Right ventricle myocardium inferior (tissue), 1 donor: Measurements from ENCODE around the gene ART1. TPM values are rescaled to one million over a fixed set of nuclear protein-coding genes. Genes with fewer than 3 reads are reported as not detected.
"Not testable (repeated sequence)": the region's sequence is repeated elsewhere in the genome, so short reads cannot be mapped to it uniquely, and the experiment has no call there.

ENCODE experiments used
- ATAC-seq: fragments of 200-7000 bp; cut with Tn5 transposase; one replicate; pipeline ENCODE4 v1.9.1; 2020; ENCODE audit warnings: mild to moderate bottlenecking, moderate library complexity
- DNase-seq: peaks from one replicate; pipeline ENCODE4 v3.0.0; 2021; ENCODE audit errors: missing footprints
- intact Hi-C: fragments of 100-400 bp; cut with DNase I; formaldehyde crosslinking; loops from one replicate; pipeline ENCODE4 v1.11.0; 2022
- total RNA-seq: library from RNA; stranded (reverse); fragmentation: NEBNext Ultra II Directional; extraction: Animal tissue kit (Norgen Biotek cat#: 25700); gene quantifications from one replicate; pipeline ENCODE4 v1.2.1, GENCODE V29; 2021
- donor health status: DM: no; HTN: yes; CAD: no; lungs with severe emphysema.

Gene ART1
- total RNA-seq, 1 donor from 2014 or later = 1.7 TPM

DNA sequence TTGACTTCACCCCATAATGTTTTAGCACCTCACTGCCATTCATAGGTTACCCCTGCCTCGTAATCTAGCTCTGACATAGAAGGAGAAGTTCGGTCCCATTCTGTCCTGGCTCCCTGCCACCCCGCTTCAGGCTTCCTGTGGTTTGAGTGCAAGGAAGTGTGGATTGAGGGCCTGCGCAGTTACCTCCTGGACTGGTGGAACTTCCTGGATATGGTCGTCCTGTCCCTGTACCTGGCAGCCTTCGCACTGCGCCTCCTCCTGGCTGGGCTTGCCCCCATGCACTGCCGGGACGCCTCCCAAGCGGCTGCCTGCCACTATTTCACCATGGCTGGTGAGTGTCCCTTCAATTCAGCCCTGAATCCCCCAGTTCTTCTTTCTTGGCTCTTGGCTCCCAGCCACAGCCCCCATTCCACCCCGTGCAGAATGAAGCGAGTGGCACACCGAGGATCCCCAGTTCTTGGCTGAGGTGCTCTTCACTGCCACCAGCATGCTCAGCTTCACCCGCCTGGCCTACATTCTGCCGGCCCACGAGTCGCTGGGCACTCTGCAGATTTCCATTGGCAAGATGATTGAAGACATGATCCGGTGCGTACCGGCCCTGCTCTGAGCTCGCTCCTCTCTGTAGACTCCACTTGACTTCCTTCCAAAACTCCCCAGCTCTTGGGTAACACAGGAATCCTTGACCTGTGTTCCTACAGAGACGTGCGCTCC, 18.5 kb upstream of the ART1 start:
- ATAC-seq = no peak
- peak; percentile 84 for DNase-seq
- intact Hi-C loops = no loop called here

DNA sequence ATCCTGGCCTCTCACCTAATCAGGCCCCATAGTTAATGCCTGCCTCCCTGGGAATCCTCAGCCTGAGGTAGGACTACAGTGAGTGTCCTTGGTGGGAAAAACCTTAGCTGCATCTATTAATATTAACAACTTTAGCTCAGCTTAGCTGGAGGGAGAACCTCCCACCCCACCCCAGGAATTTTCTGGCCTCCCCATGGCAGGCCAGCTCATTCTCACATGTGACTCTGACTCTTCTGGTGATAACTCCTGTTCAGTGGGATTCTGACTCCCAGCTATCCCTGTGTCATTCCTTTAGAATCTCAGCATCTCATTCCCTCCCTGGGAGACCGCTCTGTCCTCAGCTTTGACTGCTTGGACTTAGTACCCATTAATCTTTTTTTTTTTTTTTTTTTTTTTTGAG, 17.6 kb upstream of the ART1 start:
- no peak for ATAC-seq
- intact Hi-C loops = no loop called here
- DNase-seq = no peak

DNA sequence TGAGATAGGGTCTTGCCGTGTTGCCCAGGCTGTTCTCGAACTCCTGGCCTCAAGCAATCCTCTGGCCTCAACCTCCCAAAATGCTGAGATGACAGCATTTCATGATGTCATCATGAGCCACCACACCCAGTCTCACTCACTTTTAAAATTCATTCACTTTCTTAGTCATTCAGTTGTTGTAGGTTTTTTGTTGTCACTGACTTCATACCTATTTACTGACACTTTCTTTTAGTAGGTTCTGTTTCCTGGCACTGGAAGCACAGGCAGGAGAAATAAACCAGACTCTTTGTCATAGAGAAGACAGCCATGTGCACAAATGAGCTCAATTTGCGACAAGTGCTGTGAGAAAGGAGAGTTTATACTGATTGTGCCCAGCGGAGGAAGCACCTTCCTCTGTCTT, 13.6 kb upstream of the ART1 start:
- intact Hi-C loops = no loop called here
- ATAC-seq = no peak
- no peak for DNase-seq

DNA sequence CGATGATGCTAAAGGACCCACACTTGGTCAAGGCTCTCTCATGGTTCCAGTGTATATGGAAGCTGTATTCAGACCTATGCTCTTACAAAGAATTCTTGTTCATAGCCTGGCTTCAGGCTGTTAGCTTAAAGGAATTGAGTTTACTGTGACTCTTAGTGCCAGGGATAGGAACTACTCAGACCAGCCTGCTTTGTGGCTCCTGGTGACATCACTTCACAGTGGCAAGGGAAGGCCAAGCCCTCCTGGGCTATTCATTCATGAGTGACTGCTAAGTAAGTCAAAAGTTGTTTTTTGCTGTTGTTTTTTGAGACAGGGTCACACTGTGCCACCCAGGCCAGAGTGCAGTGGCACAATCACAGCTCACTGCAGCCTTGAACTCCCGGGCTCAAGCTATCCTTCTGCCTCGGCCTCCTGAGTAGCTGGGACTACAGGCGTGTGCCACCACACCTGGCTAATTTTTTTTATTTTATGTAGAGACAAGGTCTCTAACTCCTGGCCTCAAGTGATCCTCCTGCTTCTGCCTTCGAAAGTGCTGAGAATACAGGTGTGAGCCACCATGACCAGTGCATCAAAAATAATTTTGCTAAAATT, 12.8 kb upstream of the ART1 start:
- ATAC-seq = no peak

DNA sequence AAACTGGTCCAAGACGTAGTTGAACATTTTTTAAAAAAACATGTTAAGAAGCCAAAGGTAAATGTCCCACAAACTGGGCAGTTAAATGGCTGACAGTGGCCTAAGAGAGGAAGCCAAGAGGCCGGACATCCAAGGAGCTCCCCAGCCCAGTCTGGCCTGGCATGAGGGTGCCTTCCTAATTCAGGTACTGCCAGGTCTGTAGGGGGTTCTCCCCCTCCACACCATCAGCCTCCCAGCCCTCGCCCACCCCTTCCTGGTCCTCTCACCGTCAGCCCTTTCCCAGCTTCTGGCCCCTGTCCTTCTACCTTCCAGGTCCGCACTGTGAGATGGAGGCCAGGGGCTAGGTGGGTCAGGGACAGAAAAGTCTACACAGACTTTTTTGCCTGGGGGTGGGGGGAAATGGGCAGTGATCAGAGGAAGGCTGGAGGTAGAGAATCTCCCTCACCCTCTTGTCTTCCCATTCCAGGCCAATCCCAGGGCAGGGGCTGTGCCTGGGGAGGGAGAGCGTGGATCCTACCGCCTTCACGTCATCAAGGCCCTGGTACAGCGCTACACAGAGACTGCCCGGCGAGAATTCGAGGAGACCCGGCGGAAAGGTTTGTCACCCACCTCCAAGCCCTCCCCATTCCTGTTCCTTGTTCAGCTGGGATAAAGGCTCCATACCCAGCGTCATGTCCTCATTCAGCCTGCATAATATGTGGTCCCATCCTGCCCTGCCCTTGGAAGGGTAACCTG, 9.1 kb upstream of the ART1 start:
- intact Hi-C loops = no loop called here
- ATAC-seq (no peak), DNase-seq (no peak)

More for the DNA sequence above, 12.8 kb upstream of the ART1 start:
- intact Hi-C loops = no loop called here
- no peak for DNase-seq

DNA sequence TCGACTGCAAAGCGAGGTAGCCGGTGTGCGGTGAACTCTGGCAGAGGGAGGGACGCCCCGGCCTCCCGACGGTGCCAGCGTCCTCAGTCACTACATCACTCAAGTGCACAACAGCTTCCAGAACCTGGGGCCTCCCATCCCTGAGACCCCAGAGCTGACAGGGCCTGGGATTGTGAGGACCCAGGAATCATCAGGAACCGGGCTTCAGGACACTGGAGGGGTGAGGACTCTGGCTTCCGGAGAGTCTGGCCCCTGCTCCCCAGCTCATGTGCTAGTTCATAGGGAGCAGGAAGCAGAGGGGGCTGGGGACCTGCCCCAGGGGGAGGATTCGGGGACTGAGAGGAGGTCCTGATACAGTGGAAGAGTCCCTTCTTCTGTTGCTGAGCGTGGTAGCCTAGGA, 7.7 kb upstream of the ART1 start:
- DNase-seq (no peak), ATAC-seq (no peak)
- intact Hi-C loops = no loop called here

DNA sequence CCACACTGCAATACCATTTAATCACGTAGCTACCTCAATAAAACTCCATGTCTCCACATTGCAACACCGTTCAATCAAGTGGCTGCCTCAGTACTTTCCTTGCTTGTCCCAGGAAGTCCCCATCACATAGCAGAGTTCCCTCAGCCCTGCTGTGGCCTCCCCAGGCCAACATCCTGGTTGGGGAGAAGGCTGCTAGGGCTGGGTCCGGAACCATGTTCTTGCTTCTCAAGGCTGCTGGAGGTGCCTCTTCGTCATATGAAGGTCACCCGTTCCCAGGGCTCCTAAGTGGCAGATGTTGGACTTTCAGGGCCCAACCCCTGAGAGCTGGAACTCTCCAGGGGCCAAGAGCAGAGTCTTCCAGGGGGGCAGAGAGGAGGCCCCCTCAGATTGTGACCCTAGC, 6.4 kb upstream of the ART1 start:
- intact Hi-C loops = no loop called here
- no peak for DNase-seq
- no peak for ATAC-seq

DNA sequence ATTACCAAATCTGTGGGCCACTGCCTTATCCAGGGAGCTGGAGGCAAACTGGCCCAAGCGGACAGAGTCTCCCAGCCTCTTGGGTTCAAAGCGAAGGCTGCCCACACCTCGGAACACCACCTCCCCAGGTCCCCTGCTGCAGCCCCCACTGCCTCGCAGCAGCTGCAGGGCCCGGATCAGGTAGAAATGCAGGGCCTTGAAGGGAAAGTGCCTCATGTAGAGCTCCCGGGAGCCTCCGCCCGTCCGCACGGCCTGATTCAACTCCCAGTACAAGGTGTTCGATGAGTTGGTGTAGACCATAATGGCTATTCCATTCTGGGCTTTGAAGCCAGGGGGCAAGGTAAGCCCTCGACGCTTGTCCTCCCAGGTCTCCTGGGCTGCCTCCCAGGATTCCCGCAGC, 5.1 kb upstream of the ART1 start:
- no peak for ATAC-seq
- peak; percentile 66 for DNase-seq
- intact Hi-C loops = loop anchor here (5.0 kb wide), 1 partner anchor 42 kb away; no protein-coding TSS in a partner anchor

DNA sequence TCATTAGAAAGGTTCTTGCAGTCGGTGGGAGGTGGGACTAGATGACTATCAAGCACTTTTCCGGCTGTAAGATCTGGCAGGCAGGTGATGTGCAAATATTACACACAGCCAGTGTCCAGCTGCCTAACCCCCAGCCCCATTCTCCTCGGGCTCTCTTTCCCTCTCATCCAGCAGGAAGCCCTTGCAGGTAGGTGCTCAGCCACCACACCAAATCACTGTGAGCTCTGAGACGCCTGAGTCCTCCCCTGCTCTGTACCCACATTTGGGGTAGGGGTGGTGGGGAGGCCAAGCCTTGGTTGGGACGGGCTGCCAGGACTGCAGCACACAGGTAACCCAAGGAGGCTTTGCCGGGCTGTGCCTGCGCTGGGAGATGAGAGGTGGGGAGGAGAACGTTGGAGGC, 3.7 kb upstream of the ART1 start:
- DNase-seq (no peak), ATAC-seq (no peak)
- intact Hi-C loops = loop anchor here (5.0 kb wide), 1 partner anchor 41 kb away; no protein-coding TSS in a partner anchor

DNA sequence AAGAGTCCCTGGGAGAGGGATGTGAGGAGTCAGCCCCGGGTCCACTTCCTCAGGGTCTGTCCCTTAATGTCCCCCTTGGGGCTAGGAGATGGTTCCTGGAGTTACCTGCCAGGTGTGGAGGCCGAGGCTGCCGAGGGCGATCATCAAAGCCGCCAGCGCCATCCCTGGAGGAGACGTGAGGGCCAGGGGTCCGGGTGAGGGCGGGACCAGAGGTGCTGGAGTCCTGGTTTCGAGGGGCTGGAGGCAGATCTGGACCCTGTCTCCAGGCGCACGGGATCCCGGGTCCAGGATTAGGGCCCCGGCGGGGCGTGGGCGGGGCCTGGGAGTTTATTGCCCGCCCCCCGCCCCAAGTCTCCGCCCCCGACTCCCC, 3.2 kb upstream of the ART1 start, which contains the start of gene ART5:
Gene ART5, minus strand, starts transcription at position 292 of the 370 bp plus-strand sequence. Its CDS starts 130 bp downstream, at position 162.
- intact Hi-C loops = loop anchor here (5.0 kb wide), 1 partner anchor 41 kb away; no protein-coding TSS in a partner anchor
- ATAC-seq (no peak), DNase-seq (peak; percentile 64)

DNA sequence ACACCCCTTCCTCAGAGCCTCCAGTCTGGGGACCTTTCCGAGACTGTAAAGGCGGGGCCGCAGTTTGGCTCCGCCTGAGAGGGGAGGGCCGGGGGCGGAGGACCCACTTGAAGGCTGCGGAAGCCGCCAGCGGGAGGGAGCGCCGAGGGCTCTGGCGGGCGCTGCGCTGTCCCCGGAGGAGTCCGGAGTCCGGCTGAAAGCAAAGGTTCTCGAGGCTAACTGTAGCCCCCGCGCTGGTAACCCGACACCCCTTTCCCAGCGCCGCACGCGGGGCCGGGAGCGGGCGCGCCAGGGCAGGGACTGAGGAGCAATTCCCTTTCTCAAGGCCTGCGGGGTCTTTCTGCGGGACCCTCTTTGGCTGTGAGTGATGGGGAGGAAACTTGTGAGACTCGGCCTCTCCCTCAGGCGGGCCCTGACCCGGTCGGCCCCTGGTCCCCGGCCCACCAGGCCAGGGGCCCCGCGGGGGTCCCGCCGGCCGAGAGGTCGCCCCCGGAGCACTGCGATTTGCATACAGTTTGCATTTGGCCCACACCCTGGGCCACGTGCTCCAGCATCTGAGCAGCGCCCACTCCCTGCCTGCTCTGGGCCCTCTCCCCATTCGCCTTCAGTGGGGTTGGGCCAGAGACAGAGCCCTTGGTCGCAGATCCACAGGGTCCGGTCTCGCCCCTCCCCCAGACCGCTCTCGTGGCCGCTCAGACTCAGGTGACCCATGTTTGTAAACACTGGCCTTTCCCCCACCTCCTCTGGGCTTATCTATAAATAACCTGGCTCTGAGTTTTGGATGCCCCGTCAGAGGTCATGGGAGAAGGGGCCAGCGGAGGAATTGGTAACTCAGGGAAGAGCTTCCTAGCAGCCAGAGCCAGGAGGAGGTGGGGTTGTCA, 2.6 kb upstream of the ART1 start:
- DNase-seq (peak; percentile 93), ATAC-seq (peak; percentile 92)
- intact Hi-C loops = loop anchor here (5.0 kb wide), 1 partner anchor 40 kb away; no protein-coding TSS in a partner anchor

DNA sequence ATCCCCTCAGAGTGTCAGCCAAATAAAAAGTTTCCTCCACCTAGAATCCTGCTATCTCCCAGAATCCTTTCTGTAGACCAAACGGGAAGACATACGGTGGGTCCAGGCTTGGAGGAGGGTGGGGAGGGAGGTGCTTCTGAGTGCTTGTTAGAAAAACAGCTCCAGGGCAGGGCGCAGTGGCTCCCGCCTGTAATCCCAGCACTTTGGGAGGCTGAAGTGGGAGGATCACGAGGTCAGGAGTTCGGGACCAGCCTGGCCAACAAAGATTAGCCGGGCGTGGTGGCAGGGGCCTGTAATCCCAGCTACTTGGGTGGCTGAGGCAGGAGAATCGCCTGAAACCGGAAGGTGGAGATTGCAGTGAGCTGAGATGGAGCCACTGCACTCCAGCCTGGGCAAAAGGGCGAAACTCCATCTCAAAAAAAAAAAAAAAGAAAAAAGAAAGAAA, 1.8 kb upstream of the ART1 start:
- ATAC-seq, DNase-seq: not testable (repeated sequence)
- intact Hi-C loops = loop anchor here (5.0 kb wide), 1 partner anchor 39 kb away; no protein-coding TSS in a partner anchor

DNA sequence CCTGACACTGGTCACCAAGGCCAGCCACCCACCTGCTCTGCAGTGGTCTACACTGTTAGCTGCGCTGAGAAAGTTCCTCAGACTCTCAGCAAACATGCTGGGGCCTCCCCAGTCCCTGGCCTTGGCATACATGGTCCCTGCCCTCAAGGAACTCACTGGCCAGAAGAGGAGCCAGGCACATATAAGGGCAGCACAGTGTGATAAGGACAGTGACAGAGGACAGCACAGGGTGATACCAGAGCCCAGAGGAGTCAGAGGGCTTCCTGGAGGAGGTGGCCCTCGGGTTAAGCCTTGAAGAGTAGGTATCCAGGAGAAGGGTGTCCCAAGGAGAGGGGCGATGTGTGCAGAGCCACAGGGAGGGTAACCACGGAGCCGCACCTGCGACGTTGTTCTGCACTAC, 624 bp downstream of the ART1 start:
- ATAC-seq (no peak), DNase-seq (no peak)
- intact Hi-C loops = no loop called here

DNA sequence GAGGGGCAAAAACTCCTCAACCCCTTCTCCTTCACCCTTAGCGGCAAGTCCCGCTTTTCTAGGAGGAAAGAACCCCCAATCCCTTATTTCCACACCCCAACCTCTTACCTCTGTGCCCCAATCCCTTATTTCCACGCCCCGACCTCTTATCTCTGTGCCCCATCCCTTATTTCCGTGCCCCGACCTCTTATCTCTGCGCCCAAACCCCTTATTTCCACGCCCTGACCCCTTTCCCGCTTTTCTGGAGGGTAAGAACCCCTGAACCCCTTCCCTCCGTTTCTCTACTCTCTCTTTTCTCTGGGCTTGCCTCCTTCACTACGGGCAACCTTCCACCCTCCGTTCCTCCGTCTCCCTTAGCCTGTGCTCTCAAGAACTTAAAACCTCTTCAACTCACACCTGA, 3.9 kb downstream of the ART1 start:
- intact Hi-C loops, ATAC-seq, DNase-seq: not testable (repeated sequence)

DNA sequence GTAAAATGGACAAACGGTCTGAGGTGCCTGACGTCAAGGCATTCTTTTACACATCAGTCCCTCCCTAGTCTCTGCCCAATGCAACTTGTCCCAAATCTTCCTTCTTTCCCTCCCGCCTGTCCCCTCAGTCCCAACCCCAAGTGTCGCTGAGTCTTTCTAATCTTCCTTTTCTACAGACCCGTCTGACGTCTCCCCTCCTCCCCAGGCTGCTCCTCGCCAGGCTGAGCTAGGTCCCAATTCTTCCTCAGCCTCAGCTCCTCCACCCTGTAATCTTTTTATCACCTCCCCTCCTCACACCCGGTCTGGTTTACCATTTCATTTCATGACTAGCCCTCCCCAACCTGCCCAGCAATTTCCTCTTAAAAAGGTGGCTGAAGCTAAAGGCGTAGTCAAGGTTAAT, 4.4 kb downstream of the ART1 start:
- DNase-seq, ATAC-seq, intact Hi-C loops: not testable (repeated sequence)

DNA sequence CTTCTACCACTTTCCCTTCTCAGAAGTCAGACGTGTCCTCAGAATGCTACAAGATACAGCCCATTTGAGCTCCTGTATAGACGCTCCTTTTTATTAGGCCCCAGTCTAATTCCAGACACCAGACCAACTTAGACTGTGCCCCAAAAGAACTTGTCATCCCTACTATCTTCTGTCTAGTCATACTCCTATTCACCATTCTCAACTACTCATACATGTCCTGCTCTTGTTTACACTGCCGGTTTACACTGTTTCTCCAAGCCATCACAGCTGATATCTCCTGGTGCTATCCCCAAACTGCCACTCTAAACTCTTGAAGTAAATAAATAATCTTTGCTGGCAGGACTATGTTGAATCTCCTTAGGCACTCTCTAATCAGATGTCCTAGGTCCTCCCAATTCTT, 7.6 kb downstream of the ART1 start:
- DNase-seq, intact Hi-C loops, ATAC-seq: not testable (repeated sequence)

DNA sequence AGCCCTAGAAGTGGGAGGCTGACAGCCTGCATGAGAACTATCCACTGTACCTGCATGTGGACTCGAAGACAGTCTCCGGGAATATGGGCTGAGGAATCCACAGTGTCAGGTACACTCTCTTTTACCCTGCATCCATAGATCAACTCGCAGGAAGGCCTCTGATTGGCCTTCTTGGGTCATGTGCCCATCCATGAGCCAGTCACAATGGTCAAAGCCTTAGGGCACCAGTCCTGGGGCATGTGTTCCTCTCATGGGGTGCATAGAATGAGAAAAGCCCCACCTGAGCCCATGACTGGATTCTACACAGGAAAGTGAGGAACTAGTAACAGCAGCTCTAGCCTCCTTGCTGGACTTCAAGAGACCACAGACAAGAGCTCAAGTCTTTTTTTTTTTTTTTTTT, 10.6 kb downstream of the ART1 start:
- ATAC-seq = no peak
- intact Hi-C loops = no loop called here
- no peak for DNase-seq

DNA sequence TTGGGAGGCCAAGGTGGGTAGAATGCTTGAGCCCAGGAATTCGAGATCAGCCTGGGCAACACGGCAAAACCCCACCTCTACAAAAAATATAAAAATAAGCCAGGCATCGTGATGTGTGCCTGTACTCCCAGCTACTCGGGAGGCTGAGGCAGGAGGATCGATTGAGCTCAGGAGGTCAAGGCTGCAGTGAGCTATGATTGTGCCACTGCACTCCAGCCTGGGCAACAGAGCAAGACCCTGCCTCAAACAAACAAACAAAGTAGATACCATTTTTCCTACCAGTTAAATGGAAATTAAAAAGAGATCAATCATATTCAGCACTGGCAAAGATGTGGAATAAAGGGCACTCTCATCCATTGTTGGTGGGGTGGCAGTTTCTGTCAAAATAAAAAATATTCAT, 12.4 kb downstream of the ART1 start:
- DNase-seq, intact Hi-C loops, ATAC-seq: not testable (repeated sequence)

DNA sequence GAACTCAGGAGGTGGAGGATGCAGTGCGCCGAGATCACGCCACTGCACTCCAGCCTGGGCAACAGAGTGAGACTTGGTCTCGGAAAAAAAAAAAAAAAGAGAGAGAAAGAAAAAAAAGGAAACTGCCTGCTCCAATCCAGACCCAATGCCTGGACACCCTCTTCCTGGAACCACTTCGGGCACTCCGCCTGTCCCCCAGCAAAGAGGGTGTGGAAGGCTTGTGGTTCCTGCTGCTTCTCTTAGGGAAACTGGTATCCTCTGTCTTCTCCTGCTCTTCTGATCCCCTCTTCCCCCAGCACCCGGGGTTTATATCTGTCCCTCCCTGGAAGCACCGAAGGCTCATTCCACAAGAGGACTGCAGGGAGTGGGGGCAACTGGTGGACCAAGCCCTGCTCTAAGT, 13.3 kb downstream of the ART1 start:
- no peak for DNase-seq
- ATAC-seq = no peak
- intact Hi-C loops = no loop called here
